Right atrium auricular region (tissue), 2 donors: Measurements from ENCODE around the gene LRRC27. TPM values are rescaled to one million over a fixed set of nuclear protein-coding genes. Genes with fewer than 3 reads are reported as not detected.

Experiments
- DNase-seq: peaks from one replicate; pipeline ENCODE4 v3.0.0-alpha.2; 2019; ENCODE audit warnings: low spot score
- H3K27ac ChIP-seq, 2 donors: fragments of 200-600 bp; sonication (generic); 1 replicate in 1 of 2; 2 replicates in 1 of 2; pipeline ENCODE4 v1.5.1; 2016 to 2019
- H3K27me3 ChIP-seq, 2 donors: fragments of 200-600 bp; sonication (generic); one replicate each; pipeline versions ENCODE4 v1.5.1 to v1.6.0; 2017 to 2019
- H3K36me3 ChIP-seq: fragments of 200-600 bp; sonication (generic); one replicate; pipeline ENCODE4 v1.5.1; 2016
- H3K4me1 ChIP-seq, 2 donors: fragments of 200-600 bp; sonication (generic); one replicate each; pipeline versions ENCODE4 v1.5.1 to v1.6.0; 2017 to 2019
- H3K4me3 ChIP-seq, 2 donors: fragments of 200-600 bp; sonication (generic); 1 replicate in 1 of 2; 2 replicates in 1 of 2; pipeline ENCODE4 v1.5.1; 2017 to 2019; ENCODE audit warnings: mild to moderate bottlenecking in 1 of 2, moderate library complexity in 1 of 2
- H3K9me3 ChIP-seq, 2 donors: fragments of 200-600 bp; sonication (generic); one replicate each; pipeline ENCODE4 v1.5.1; 2019
- total RNA-seq, 2 donors: library from RNA; depleted of rRNA; stranded (reverse); fragments of >200 nt; gene quantifications; one replicate each; pipeline ENCODE4 v1.1.0, GENCODE V29; 2016
- TF ChIP-seq, protein P1 (sequence below), 2 donors: fragments of 200-600 bp; sonication (generic); IDR thresholded peaks; one replicate each; pipeline ENCODE4 v1.5.1; 2019; ENCODE audit warnings: antibody characterized with exemption in 2 of 2

LRRC27 gene
- total RNA-seq, 2 donors from 2014 or later: 2.6 to 4.6 TPM

DNA sequence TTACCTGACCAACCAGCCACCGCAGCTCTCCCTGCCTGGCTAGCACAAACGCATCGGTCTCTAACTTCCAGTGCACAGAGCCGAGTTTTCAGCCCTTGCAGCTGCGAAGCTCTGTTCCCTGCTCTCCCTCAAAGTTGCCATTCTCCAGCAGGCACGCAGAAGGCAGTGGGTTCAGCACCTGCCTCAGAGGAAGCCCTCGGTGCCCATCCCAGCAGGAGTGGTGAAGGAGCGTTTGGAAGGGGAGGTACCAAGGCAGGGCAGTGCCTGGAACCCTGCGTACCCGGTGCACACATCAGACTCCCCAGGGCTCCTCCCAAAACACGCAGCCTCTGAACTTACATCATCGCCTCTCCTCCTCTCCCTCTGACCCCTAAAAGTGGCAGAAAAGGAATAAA is 22.5 kb upstream of the LRRC27 start:
- H3K9me3 ChIP-seq: no peaks in the 10 kb centered on the region

DNA sequence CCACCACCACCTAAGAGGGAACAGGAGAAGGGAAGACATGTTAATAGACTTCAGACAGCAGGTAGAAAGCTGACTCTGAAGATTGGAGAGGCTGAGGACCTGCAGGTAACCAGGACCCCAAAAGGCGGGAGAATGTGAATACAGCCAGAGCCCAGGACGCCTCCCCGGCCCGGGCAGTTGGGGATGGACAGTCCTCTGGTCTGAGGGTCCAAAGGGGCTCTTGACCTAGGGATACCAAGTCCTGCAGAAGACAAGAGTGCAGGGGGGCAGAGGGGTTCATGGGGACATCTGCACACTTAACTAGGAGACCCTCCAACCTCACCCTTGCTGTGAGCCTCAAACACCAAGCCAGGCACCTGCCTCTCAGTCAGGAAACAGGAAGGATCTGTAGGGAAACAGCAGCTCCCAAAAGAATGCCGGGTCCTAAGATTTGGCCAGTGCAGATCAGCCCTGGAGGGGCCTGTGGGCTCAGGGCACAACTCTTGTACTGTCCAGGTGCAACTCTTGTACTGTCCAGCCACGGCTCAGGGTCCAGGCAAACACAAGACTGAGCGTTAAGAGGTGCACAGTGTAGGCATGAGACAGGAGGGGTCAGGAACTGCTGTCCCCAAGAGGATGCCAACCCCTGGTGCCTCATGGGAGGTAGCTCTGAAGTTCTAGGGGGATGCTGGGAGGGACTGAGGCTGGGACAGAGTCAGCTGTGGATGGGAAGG is 22.0 kb upstream of the LRRC27 start:
- DNase-seq: no peak
- H3K27ac ChIP-seq: no peak overlapping the region
- no peaks in the 10 kb centered on the region for H3K36me3 ChIP-seq
- H3K4me3 ChIP-seq: no peak overlapping the region
- H3K4me1 ChIP-seq: peaks cover 0 to 16% of the 10 kb centered on the region in 2 donors
- no peaks in the 10 kb centered on the region for H3K9me3 ChIP-seq
- TF ChIP-seq, protein P1, sequence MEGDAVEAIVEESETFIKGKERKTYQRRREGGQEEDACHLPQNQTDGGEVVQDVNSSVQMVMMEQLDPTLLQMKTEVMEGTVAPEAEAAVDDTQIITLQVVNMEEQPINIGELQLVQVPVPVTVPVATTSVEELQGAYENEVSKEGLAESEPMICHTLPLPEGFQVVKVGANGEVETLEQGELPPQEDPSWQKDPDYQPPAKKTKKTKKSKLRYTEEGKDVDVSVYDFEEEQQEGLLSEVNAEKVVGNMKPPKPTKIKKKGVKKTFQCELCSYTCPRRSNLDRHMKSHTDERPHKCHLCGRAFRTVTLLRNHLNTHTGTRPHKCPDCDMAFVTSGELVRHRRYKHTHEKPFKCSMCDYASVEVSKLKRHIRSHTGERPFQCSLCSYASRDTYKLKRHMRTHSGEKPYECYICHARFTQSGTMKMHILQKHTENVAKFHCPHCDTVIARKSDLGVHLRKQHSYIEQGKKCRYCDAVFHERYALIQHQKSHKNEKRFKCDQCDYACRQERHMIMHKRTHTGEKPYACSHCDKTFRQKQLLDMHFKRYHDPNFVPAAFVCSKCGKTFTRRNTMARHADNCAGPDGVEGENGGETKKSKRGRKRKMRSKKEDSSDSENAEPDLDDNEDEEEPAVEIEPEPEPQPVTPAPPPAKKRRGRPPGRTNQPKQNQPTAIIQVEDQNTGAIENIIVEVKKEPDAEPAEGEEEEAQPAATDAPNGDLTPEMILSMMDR (IDR thresholded peaks at IDR 0.05): no peak
- H3K27me3 ChIP-seq: no peaks in the 10 kb centered on the region

More for the DNA sequence above, 22.5 kb upstream of the LRRC27 start:
- Histone ChIP-seq H3K4me3 (no peak overlapping the region), H3K36me3 (no peaks in the 10 kb centered on the region), H3K27me3 (no peaks in the 10 kb centered on the region), H3K4me1 (peaks cover 0 to 16% of the 10 kb centered on the region in 2 donors), H3K27ac (no peak overlapping the region)
- no peak for DNase-seq
- TF ChIP-seq, protein P1 (IDR thresholded peaks at IDR 0.05): no peak

DNA sequence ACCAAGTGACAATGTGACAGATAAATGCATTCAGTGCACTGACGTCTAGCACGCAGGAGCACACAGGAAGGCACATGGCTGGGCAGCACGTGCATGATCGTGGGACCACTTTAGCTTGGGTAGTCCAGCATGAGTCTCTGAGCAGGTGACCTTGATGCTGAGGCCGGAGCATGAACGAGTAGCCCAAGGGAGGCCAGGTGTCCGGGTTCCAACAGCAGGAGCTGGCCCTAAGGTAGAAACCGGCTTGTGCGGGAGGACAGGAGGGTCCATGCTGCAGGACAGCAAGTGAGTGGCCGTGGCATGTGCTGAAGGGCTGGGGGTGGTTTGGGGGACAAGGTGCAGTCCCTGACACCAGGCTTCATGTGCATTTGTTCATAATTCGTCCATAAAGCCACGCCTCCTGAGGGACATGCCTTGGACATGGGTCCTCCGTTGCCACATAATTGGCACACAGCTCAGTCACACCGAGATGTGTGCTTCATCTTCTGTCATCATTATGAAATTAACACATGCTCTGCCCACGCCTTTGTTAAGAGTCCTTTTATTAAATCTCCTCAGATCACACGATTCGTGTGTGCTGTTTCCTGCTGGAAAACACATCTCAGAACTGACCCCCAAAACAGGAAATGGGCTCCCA is 21.2 kb upstream of the LRRC27 start:
- TF ChIP-seq, protein P1 (IDR thresholded peaks at IDR 0.05): no peak
- no peak overlapping the region for H3K4me3 ChIP-seq
- no peaks in the 10 kb centered on the region for H3K9me3 ChIP-seq
- H3K27me3 ChIP-seq: no peaks in the 10 kb centered on the region
- H3K4me1 ChIP-seq: peaks cover 0 to 16% of the 10 kb centered on the region in 2 donors
- H3K27ac ChIP-seq: no peak overlapping the region
- H3K36me3 ChIP-seq: no peaks in the 10 kb centered on the region
- DNase-seq: no peak

DNA sequence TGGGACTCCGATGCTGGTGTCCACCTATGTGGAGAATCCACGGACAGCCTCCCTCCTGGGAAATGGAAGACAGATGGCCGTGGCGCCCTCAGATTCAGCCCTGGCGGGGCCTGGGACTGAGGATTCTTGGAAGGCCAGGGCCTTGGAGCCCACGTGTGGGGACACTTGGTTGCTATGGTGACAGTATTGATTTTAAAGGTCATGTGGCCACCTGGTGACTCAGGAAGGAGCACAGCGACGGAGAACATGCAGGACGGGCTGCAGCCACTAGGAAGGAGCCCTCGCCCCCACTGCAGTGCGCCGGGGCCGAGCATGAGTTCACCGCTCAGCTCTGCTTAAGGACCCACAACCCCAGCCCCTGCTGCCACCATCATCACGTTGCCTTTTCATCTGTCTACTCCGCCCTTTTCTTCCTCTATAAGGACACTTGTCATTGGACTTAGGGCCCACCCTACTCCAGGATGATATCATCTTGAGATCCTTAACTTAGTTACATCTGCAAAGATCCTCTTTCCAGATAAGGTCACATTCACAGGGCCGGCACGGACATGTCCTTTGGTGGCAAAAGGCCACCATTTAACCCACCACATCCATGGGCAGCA is 20.6 kb upstream of the LRRC27 start:
- Histone ChIP-seq H3K4me1 (peaks cover 0 to 16% of the 10 kb centered on the region in 2 donors), H3K4me3 (no peak overlapping the region), H3K27ac (no peak overlapping the region), H3K9me3 (no peaks in the 10 kb centered on the region), H3K27me3 (no peaks in the 10 kb centered on the region), H3K36me3 (no peaks in the 10 kb centered on the region)
- TF ChIP-seq, protein P1 (IDR thresholded peaks at IDR 0.05): no peak
- DNase-seq: no peak

DNA sequence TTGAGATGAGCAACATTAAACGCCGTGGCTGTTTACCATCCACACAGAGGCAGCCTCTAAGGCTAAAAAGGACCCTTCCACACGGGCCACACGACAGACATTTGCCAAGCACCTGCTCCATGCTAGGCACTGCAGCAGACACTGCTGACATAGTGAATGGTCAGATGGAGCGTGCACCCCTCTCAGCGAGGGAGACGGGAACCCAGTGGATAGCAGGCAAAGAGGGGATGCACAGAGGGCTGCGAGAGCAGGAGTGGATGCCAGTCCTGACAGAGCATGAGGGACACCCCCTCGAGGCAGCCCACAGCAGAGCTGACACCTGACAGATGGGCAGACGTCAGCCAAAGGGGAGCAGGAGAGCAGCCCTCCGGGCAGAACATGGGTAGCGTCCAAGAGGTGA is 18.7 kb upstream of the LRRC27 start:
- no peaks in the 10 kb centered on the region for H3K27me3 ChIP-seq
- DNase-seq: no peak
- no peak overlapping the region for H3K27ac ChIP-seq
- H3K4me3 ChIP-seq: no peak overlapping the region
- peaks cover 0 to 6% of the 10 kb centered on the region in 2 donors for H3K4me1 ChIP-seq
- no peaks in the 10 kb centered on the region for H3K36me3 ChIP-seq
- TF ChIP-seq, protein P1 (IDR thresholded peaks at IDR 0.05): no peak
- H3K9me3 ChIP-seq: no peaks in the 10 kb centered on the region
